ENCODE results near the gene HOOK1.

DNA sequence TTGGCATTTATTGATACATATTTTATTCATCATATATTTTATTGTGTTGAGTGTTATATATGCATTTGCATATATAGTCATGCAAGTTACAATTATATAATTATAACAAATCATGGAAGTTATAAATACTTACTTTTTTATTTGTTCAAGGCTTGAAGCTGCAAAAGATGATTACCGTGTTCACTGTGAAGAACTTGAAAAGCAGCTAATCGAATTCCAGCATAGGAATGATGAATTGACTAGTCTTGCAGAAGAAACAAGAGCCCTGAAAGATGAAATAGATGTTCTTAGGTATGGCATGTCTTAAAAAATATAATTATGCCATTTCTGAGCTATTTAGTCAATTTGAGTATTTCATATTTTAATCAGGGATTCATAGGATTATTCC lies 32.1 kb downstream of the HOOK1 start:
- TF ChIP-seq, protein P1, sequence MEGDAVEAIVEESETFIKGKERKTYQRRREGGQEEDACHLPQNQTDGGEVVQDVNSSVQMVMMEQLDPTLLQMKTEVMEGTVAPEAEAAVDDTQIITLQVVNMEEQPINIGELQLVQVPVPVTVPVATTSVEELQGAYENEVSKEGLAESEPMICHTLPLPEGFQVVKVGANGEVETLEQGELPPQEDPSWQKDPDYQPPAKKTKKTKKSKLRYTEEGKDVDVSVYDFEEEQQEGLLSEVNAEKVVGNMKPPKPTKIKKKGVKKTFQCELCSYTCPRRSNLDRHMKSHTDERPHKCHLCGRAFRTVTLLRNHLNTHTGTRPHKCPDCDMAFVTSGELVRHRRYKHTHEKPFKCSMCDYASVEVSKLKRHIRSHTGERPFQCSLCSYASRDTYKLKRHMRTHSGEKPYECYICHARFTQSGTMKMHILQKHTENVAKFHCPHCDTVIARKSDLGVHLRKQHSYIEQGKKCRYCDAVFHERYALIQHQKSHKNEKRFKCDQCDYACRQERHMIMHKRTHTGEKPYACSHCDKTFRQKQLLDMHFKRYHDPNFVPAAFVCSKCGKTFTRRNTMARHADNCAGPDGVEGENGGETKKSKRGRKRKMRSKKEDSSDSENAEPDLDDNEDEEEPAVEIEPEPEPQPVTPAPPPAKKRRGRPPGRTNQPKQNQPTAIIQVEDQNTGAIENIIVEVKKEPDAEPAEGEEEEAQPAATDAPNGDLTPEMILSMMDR (IDR thresholded peaks at IDR 0.05) = no peak
- no peak for TF ChIP-seq POLR2A (IDR thresholded peaks at IDR 0.05)

All from right lobe of liver (tissue), 4 donors.